NCI-H82 (cell line): ENCODE measurements around the gene BCL7B.
"Not testable (repeated sequence)": the region's sequence is repeated elsewhere in the genome, so short reads cannot be mapped to it uniquely, and the experiment has no call there.

Source experiments
- DNase-seq: peaks from one replicate; lab custom pipeline; 2025; lab: John Stamatoyannopoulos, UW

Gene BCL7B

DNA sequence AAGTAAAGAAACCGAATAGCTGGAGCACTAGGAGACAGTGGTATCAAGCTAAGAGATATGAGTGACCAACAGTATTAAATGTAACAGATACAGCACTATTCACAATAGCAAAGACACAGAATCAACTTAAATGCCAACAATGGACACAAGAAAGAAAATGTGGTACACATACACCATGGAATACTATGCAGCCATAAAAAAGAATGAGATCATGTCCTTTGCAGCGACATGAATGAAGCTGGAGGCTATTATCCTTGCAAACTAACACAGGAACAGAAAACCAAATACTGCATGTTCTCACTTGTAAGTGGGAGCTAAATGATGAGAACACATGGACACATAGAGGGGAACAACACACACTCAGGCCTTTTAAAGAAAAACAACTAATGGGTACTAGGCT lies 62.0 kb downstream of the BCL7B start:
- DNase-seq: not testable (repeated sequence)

GRCh38 chr7:73489976-73490375 lies 67.5 kb downstream of the BCL7B start:
- no peak for DNase-seq

- DNase-seq: no peak
Observed at GRCh38 chr7:73487486-73487885, 70.0 kb downstream of the BCL7B start.
